SHP77 treated with DMSO at 0.1 percent for 48 hours (cell line): ENCODE data around the gene SCN4B.

ENCODE experiments used
- DNase-seq: peaks from one replicate; lab custom pipeline; 2025; lab: John Stamatoyannopoulos, UW

The SCN4B gene

GRCh38 chr11:118099838-118100556 lies 52.6 kb downstream of the SCN4B start:
- no peak for DNase-seq

GRCh38 chr11:118098996-118099837 lies 53.4 kb downstream of the SCN4B start:
- DNase-seq: no peak

- no peak for DNase-seq
Observed at GRCh38 chr11:118095967-118096367, 56.7 kb downstream of the SCN4B start.

- DNase-seq: no peak
Observed at GRCh38 chr11:118095493-118095892, 57.1 kb downstream of the SCN4B start.

GRCh38 chr11:118092907-118093571 lies 59.6 kb downstream of the SCN4B start:
- no peak for DNase-seq

- no peak for DNase-seq
Observed at GRCh38 chr11:118091690-118092089, 60.9 kb downstream of the SCN4B start.

GRCh38 chr11:118090545-118091162 lies 62.0 kb downstream of the SCN4B start:
- DNase-seq: no peak

- DNase-seq: no peak
Observed at GRCh38 chr11:118088531-118088930, 64.1 kb downstream of the SCN4B start.

- DNase-seq: no peak
Observed at GRCh38 chr11:118087931-118088330, 64.7 kb downstream of the SCN4B start.

- DNase-seq: no peak
Observed at GRCh38 chr11:118086913-118087768, 65.5 kb downstream of the SCN4B start, which contains the start of gene SMIM35. Gene SMIM35, minus strand, starts transcription at chr11:118086963. Its CDS starts 206 bp downstream, at chr11:118086757.

GRCh38 chr11:118084656-118085055 lies 68.0 kb downstream of the SCN4B start:
- no peak for DNase-seq

- DNase-seq: no peak
Observed at GRCh38 chr11:118084247-118084646, 68.4 kb downstream of the SCN4B start.
